CD4-positive, CD25-positive, alpha-beta regulatory T cell (primary cell): Measurements from ENCODE around the gene CUL7. TPM values are rescaled to one million over a fixed set of nuclear protein-coding genes. Genes with fewer than 3 reads are reported as not detected.

Source experiments
- ATAC-seq, 2 donors: fragments of 150-1000 bp; cut with Tn5 transposase; one replicate each; pipeline ENCODE4 v1.10.0; 2021; ENCODE audit warnings: low read depth in 2 of 2, moderate number of reproducible peaks in 2 of 2, moderate library complexity in 1 of 2
- DNase-seq, 3 donors: peaks; one replicate each; pipeline versions ENCODE4 v3.0.0 to v3.0.0-alpha.2; 2012 to 2022; ENCODE audit warnings: mixed read lengths in 1 of 3
- H3K27ac ChIP-seq: one replicate; pipeline ENCODE4 v1.7.0; 2013; ENCODE audit warnings: mild to moderate bottlenecking, low read length; ENCODE audit not compliant: insufficient read depth, poor library complexity, severe bottlenecking
- H3K27me3 ChIP-seq: one replicate; pipeline ENCODE4 v1.7.0; 2013; ENCODE audit warnings: low read length; ENCODE audit not compliant: control insufficient read depth, insufficient read depth
- H3K36me3 ChIP-seq: one replicate; pipeline ENCODE4 v1.7.0; 2013; ENCODE audit warnings: mild to moderate bottlenecking, low read length, moderate library complexity; ENCODE audit not compliant: control insufficient read depth, insufficient read depth
- H3K4me1 ChIP-seq: 2 replicates; pipeline ENCODE4 v1.7.0; 2013; ENCODE audit warnings: mild to moderate bottlenecking, low read length; ENCODE audit not compliant: insufficient read depth, control insufficient read depth, poor library complexity, severe bottlenecking
- H3K4me3 ChIP-seq: one replicate; pipeline ENCODE4 v1.7.0; 2013; ENCODE audit warnings: low read depth, mild to moderate bottlenecking, low read length, moderate library complexity
- H3K9me3 ChIP-seq, 2 experiments: 1 replicate in 1 of 2; 2 replicates in 1 of 2; pipeline ENCODE4 v1.7.0; 2013; ENCODE audit warnings: low read length in 2 of 2, mild to moderate bottlenecking in 1 of 2, moderate library complexity in 1 of 2; ENCODE audit not compliant: control insufficient read depth in 2 of 2
- H3K27ac Mint-ChIP-seq, 3 donors: one replicate each; pipeline ENCODE4 v1.8.0; 2020 to 2022; ENCODE audit warnings: mild to moderate bottlenecking in 3 of 3, mixed read lengths in 3 of 3, moderate library complexity in 2 of 3
- H3K27me3 Mint-ChIP-seq: one replicate; pipeline ENCODE4 v1.8.0; 2022; ENCODE audit warnings: mild to moderate bottlenecking, mixed read lengths
- H3K36me3 Mint-ChIP-seq: one replicate; pipeline ENCODE4 v1.8.0; 2020; ENCODE audit warnings: mixed read lengths
- H3K4me1 Mint-ChIP-seq, 4 donors: one replicate each; pipeline ENCODE4 v1.8.0; 2020 to 2022; ENCODE audit warnings: mixed read lengths in 4 of 4, mild to moderate bottlenecking in 1 of 4
- H3K4me3 Mint-ChIP-seq, 4 donors: one replicate each; pipeline ENCODE4 v1.8.0; 2020 to 2022; ENCODE audit warnings: mild to moderate bottlenecking in 4 of 4, mixed read lengths in 4 of 4, moderate library complexity in 3 of 4
- H3K9me3 Mint-ChIP-seq, 7 donors: one replicate each; pipeline ENCODE4 v1.8.0; 2020 to 2022; ENCODE audit warnings: mixed read lengths in 7 of 7, mild to moderate bottlenecking in 3 of 7, moderate library complexity in 2 of 7
- polyA plus RNA-seq, 4 donors: library from polyadenylated mRNA; unstranded; fragments of 300-500 nt; fragmentation: Illumina TruSeq; gene quantifications; one replicate each; pipeline ENCODE4 v1.2.3, GENCODE V29; 2021
- total RNA-seq: library from RNA; stranded (reverse); gene quantifications from one replicate; pipeline ENCODE4 v1.2.3, GENCODE V29; 2022

The CUL7 gene
- total and polyA plus RNA-seq, 5 donors from 2014 or later = 2.1 to 7.7 (median 2.5) TPM

DNA sequence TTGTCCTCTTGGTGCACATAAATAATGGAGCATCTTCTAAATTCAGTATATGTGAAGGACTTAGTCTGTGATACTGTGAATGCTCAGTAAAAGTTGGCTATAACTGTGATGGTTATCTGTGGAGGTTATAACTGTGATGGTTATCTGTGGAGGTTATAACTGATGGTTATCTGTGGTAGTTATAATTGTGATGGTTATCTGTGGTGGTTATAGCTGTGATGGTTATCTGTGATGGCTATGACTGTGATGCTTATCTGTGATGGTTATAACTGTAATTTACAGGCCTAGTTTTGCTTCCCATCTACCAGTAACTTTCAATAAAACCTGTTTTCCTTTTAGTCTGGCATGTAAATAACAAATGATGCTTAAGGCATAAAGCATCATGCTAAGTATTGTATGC, 39.0 kb upstream of the CUL7 start:
- H3K36me3 Mint-ChIP-seq = no peaks in the 10 kb centered on the region
- no peak overlapping the region for H3K4me3 Mint-ChIP-seq
- H3K9me3 Mint-ChIP-seq = no peaks in the 10 kb centered on the region
- peaks cover 7% of the 10 kb centered on the region for H3K4me1 ChIP-seq
- H3K4me3 ChIP-seq = peak overlapping the region; percentile 19
- no peaks in the 10 kb centered on the region for H3K9me3 ChIP-seq
- H3K4me1 Mint-ChIP-seq = peaks cover 7 to 21% (median 13%) of the 10 kb centered on the region in 4 donors
- H3K36me3 ChIP-seq = no peaks in the 10 kb centered on the region
- no peak for ATAC-seq
- H3K27me3 ChIP-seq = no peaks in the 10 kb centered on the region
- DNase-seq = no peak
- no peak overlapping the region for H3K27ac ChIP-seq
- peaks cover 8% of the 10 kb centered on the region for H3K27me3 Mint-ChIP-seq
- no peak overlapping the region for H3K27ac Mint-ChIP-seq

DNA sequence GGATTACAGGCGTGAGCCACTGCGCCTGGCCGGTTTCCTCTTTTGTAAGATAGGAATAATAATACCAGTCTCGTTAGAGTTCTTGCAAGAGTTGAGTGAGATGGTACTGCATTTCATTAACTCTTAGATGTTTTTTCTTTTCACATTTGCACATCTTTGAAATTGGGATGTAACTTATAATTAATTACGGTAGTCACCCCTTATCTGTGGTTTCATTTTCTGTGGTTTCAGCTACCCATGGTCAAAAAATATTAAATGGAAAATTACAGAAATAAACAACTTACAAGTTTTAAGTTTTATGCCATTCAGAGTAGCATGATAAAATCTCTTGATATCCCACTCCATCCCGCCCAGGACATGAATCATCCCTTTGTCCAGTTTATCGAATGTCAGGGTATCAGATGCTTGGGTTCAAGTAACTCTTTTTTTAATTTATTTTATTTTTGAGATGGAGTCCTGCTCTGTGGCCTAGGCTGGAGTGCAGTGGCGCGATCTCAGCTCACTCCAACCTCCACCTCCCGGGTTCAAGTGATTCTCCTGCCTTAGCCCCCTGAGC, 37.9 kb upstream of the CUL7 start:
- no peaks in the 10 kb centered on the region for H3K9me3 Mint-ChIP-seq

DNA sequence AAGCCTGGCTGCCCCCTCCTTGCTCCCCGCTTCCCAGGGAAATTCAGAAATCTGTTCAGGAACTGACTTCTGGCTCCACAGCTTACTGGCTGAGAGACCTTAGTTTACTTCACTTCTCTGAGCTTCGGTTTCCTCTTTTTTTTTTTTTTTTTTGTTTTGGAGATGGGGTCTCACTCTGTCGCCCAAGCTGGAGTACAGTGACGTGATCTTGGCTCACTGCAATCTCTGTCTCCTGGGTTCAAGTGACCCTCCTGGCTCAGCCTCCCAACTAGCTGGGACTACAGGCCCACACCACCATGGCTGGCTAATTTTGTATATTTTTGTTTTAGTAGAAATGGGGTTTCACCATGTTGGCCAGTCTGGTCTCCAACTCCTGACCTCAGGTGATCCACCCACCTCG, 37.4 kb upstream of the CUL7 start:
- Mint-ChIP-seq H3K27me3 (peaks cover 7% of the 10 kb centered on the region), H3K36me3 (no peaks in the 10 kb centered on the region), H3K4me3 (no peak overlapping the region), H3K4me1 (peaks cover 7 to 24% (median 13%) of the 10 kb centered on the region in 4 donors), H3K27ac (no peak overlapping the region), H3K9me3 (no peaks in the 10 kb centered on the region)
- Histone ChIP-seq H3K4me1 (peaks cover 7% of the 10 kb centered on the region), H3K36me3 (no peaks in the 10 kb centered on the region), H3K27me3 (no peaks in the 10 kb centered on the region), H3K9me3 (no peaks in the 10 kb centered on the region), H3K4me3 (no peak overlapping the region), H3K27ac (no peak overlapping the region)
- DNase-seq = no peak
- ATAC-seq = no peak

More for the DNA sequence above, 37.9 kb upstream of the CUL7 start:
- ATAC-seq = no peak
- peaks cover 7% of the 10 kb centered on the region for H3K4me1 ChIP-seq
- no peaks in the 10 kb centered on the region for H3K36me3 ChIP-seq
- no peak overlapping the region for H3K4me3 Mint-ChIP-seq
- no peak for DNase-seq
- no peaks in the 10 kb centered on the region for H3K9me3 ChIP-seq
- H3K36me3 Mint-ChIP-seq = no peaks in the 10 kb centered on the region
- H3K27ac Mint-ChIP-seq = no peak overlapping the region
- H3K27me3 ChIP-seq = no peaks in the 10 kb centered on the region
- no peak overlapping the region for H3K27ac ChIP-seq
- H3K27me3 Mint-ChIP-seq = peaks cover 4% of the 10 kb centered on the region
- no peak overlapping the region for H3K4me3 ChIP-seq
- peaks cover 7 to 21% (median 13%) of the 10 kb centered on the region in 4 donors for H3K4me1 Mint-ChIP-seq

DNA sequence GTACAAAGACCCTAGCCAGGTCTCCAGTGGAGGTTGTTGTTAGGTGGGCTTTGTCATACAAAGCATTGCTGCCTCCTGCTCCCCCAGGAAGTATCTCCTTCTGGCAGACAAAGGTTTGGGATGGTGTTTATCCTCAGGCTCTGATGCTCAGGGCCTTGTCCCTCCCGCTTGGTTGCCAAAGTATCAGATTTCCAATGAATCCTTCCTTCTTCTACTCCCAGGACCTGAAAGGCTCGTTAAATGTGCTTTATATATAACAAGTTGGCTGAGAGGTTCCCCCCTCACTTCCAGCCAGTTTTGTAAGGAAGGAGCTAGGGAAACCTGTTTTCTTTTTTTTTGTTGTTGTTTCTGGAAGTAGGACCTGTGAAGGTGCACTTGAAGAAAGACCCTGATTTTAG, 36.9 kb upstream of the CUL7 start:
- ATAC-seq (no peak), DNase-seq (no peak)
- no peaks in the 10 kb centered on the region for H3K9me3 ChIP-seq
- H3K4me3 ChIP-seq = no peak overlapping the region
- H3K27ac ChIP-seq = no peak overlapping the region
- H3K36me3 ChIP-seq = no peaks in the 10 kb centered on the region
- Mint-ChIP-seq H3K36me3 (no peaks in the 10 kb centered on the region), H3K9me3 (no peaks in the 10 kb centered on the region), H3K27me3 (peaks cover 8% of the 10 kb centered on the region), H3K27ac (no peak overlapping the region), H3K4me1 (peaks cover 7 to 23% (median 13%) of the 10 kb centered on the region in 4 donors), H3K4me3 (no peak overlapping the region)
- peaks cover 7% of the 10 kb centered on the region for H3K4me1 ChIP-seq
- no peaks in the 10 kb centered on the region for H3K27me3 ChIP-seq

DNA sequence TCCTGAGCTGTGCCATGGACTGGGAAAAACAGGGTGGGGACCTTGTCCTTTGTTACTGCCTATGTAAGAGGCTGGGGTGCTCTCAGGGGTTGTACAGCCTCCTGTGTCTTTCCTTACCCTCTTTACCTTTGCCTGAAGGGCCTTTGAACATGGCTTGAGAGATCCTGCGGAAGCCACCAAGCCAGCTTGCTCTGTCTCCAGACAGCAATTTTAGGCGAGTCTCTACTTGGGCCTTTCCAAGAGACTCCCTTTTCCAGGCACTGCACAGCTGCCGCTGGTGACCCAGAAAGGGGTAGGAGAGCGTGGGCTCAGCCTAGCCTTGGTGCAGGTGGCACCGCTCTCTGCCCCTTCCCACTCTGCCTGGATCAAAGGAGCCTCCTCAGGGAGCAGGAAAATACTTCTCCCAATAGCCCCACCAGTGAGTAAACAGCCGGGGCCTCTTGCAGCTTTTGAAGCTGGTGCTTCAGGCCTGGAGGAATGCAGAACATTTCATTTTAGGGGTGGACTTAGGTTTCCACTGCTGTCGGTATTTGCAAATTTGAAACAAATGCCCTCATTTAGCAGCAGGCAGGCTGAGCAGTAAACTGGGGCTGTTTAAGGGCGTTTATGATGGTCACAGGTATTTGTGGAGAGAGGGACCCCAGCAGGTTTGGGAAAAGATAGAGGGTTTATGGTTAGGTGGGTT, 36.4 kb upstream of the CUL7 start:
- H3K4me3 Mint-ChIP-seq = peak overlapping the region in 1 of 4 donors; percentile 58
- no peaks in the 10 kb centered on the region for H3K27me3 ChIP-seq
- ATAC-seq = no peak

DNA sequence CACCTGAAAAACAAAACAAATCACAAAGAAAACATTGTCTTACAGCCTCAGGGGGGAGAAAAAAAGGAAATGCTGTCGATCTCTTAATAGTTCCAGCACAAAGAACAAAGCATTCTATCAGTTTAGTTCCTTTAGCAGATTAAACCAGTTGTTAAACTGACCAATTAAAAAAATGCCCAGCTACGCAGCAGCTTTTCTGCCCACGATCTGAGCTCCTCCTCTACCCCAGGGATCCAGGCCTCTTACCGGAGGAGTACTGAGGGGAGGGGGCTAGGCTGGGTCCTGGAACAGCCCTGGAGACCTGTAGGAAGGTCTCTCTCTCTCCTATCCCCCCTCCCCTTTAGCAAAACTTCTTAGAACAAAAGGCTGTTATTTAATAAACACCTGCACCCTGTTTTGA, 35.8 kb upstream of the CUL7 start:
- Histone ChIP-seq H3K27me3 (no peaks in the 10 kb centered on the region), H3K4me1 (peaks cover 7% of the 10 kb centered on the region), H3K9me3 (no peaks in the 10 kb centered on the region), H3K27ac (no peak overlapping the region), H3K4me3 (no peak overlapping the region), H3K36me3 (no peaks in the 10 kb centered on the region)
- Mint-ChIP-seq H3K27ac (no peak overlapping the region), H3K4me1 (peaks cover 7 to 20% (median 13%) of the 10 kb centered on the region in 4 donors), H3K27me3 (peaks cover 8% of the 10 kb centered on the region), H3K36me3 (no peaks in the 10 kb centered on the region), H3K4me3 (no peak overlapping the region), H3K9me3 (no peaks in the 10 kb centered on the region)
- ATAC-seq = no peak
- no peak for DNase-seq

More for the DNA sequence above, 36.4 kb upstream of the CUL7 start:
- Histone ChIP-seq H3K36me3 (no peaks in the 10 kb centered on the region), H3K9me3 (no peaks in the 10 kb centered on the region), H3K4me1 (peaks cover 7% of the 10 kb centered on the region), H3K27ac (no peak overlapping the region), H3K4me3 (no peak overlapping the region)
- Mint-ChIP-seq H3K27me3 (peaks cover 8% of the 10 kb centered on the region), H3K4me1 (peaks cover 7 to 20% (median 13%) of the 10 kb centered on the region in 4 donors), H3K9me3 (no peaks in the 10 kb centered on the region), H3K27ac (no peak overlapping the region), H3K36me3 (no peaks in the 10 kb centered on the region)
- no peak for DNase-seq

DNA sequence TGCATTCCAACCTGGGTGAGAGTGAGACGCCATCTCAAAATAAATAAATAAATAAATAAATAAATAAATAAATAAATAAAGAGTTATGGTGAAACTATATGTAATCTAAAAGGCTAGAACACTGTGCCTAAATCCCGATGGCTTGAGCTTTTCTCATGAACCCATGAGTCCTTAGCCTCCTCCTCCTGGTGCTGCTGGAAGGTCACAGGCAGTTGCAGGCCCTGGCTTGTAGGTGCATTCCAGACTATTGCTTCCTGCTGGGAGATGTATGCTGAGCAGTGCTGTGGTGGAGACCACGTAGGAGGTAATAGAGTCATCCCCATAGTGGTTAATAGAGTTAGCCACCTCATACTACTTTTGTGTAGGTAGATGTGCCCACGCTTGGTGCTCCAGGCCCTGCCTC, 35.0 kb upstream of the CUL7 start:
- Mint-ChIP-seq H3K27me3 (peaks cover 8% of the 10 kb centered on the region), H3K36me3 (no peaks in the 10 kb centered on the region), H3K9me3 (no peaks in the 10 kb centered on the region), H3K27ac (no peak overlapping the region), H3K4me3 (no peak overlapping the region), H3K4me1 (peaks cover 2 to 15% (median 11%) of the 10 kb centered on the region in 4 donors)
- DNase-seq (no peak), ATAC-seq (no peak)
- Histone ChIP-seq H3K27me3 (no peaks in the 10 kb centered on the region), H3K9me3 (no peaks in the 10 kb centered on the region), H3K27ac (no peak overlapping the region), H3K4me1 (peaks cover 7% of the 10 kb centered on the region), H3K36me3 (no peaks in the 10 kb centered on the region), H3K4me3 (no peak overlapping the region)
